GM20000 (cell line): Measurements from ENCODE around the gene GTF3C1.

ENCODE experiments used
- DNase-seq: peaks from one replicate; pipeline ENCODE4 v3.0.0; 2012; ENCODE audit warnings: low spot score
- TF ChIP-seq, protein P1 (sequence below): IDR thresholded peaks from 2 replicates; pipeline ENCODE4 v1.5.1; 2012; ENCODE audit warnings: mild to moderate bottlenecking, control low read depth; ENCODE audit errors: extremely low read depth, missing control alignments

GTF3C1 gene

DNA sequence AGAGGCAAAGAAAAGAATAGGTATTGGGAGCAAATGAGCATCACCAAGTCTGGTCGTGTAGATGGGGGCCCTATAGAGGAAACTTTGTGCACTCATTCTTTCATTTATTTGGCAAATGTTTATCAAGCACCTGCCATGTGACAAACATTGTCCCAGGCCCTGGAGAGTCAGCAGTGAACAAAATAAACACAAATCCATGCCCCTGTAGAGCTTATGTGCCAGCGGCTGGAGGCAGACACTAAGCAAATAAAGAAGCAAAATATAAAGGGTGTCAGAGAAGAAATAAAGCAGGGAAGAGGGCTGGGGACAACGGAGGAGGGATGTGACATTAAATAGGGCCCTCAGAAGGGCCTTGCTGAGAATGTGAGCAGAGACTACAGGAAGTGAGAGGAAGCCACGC is 45.8 kb upstream of the GTF3C1 start:
- DNase-seq = no peak
- TF ChIP-seq, protein P1, sequence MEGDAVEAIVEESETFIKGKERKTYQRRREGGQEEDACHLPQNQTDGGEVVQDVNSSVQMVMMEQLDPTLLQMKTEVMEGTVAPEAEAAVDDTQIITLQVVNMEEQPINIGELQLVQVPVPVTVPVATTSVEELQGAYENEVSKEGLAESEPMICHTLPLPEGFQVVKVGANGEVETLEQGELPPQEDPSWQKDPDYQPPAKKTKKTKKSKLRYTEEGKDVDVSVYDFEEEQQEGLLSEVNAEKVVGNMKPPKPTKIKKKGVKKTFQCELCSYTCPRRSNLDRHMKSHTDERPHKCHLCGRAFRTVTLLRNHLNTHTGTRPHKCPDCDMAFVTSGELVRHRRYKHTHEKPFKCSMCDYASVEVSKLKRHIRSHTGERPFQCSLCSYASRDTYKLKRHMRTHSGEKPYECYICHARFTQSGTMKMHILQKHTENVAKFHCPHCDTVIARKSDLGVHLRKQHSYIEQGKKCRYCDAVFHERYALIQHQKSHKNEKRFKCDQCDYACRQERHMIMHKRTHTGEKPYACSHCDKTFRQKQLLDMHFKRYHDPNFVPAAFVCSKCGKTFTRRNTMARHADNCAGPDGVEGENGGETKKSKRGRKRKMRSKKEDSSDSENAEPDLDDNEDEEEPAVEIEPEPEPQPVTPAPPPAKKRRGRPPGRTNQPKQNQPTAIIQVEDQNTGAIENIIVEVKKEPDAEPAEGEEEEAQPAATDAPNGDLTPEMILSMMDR = no peak

DNA sequence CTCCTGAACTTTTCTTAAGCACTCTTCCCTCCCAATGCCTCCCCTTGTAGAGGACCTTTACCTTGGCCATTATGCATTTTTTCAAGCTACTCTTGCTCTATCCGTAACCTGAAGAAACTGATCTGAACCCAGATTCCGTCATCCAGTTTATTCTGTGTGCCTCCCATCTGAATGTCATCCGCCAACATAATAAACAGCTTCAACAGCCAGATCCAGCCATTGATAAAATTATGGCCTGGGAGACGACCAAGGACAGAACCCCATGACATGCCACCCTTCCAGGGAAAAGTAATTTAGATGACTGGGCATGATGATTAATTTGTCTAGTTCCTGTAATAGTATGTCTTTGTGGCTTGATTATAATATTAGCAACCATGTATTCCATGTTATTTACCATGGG is 42.1 kb upstream of the GTF3C1 start:
- TF ChIP-seq, protein P1 = no peak
- no peak for DNase-seq

GRCh38 chr16:27588057-27588456 is 38.3 kb upstream of the GTF3C1 start:
- TF ChIP-seq, protein P1 = no peak
- no peak for DNase-seq

- DNase-seq = no peak
- TF ChIP-seq, protein P1 = no peak
Measured at GRCh38 chr16:27586711-27587110, 37.0 kb upstream of the GTF3C1 start.

DNA sequence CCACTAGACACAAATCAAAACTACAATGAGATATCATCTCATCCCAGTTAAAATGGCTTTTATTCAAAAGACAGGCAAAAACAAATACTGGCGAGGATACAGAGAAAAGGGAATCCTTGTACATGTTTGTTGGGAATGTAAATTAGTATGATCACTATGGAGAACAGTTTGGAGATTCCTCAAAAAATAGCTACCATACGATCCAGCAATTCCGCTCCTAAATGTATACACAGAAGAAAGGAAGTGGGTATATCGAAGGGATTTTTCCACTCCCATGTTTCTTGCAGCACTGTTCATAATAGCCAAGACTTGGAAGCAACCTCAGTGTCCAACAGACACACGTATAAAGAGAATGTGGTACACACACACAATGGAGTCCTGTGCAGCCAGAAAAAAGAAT is 35.5 kb upstream of the GTF3C1 start:
- TF ChIP-seq, protein P1 = no peak
- DNase-seq = no peak

DNA sequence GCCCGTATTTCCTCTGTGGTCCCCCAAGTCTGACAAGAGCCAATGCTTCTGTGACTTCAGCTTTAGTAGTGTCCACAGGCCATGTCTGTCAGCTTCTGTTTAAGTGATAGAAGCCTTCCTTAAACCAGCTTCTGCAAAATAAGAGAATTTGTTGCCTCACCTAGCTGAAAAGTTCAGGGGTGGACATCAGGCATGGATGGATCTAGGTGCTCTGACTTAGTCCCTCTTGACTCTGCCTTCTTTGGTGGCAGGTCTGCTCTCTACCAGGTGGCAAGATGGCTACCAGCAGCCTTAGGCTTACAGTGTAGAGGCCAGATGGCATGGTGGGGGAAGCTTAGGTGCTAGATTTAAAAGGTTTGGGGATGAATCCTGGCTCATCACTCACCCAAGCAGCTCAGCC is 33.9 kb upstream of the GTF3C1 start:
- TF ChIP-seq, protein P1 = no peak
- DNase-seq = no peak

- DNase-seq = no peak
- TF ChIP-seq, protein P1 = no peak
Measured at GRCh38 chr16:27582883-27583282, 33.2 kb upstream of the GTF3C1 start.
